IPS-NIHi7 (cell line): ENCODE results near the gene SGPL1.
"Not testable (repeated sequence)": the region's sequence is repeated elsewhere in the genome, so short reads cannot be mapped to it uniquely, and the experiment has no call there.

Experiments used
- DNase-seq: peaks from one replicate; pipeline ENCODE4 v3.0.0; 2012; ENCODE audit warnings: mixed read lengths; ENCODE audit errors: extremely low spot score

The SGPL1 gene

DNA sequence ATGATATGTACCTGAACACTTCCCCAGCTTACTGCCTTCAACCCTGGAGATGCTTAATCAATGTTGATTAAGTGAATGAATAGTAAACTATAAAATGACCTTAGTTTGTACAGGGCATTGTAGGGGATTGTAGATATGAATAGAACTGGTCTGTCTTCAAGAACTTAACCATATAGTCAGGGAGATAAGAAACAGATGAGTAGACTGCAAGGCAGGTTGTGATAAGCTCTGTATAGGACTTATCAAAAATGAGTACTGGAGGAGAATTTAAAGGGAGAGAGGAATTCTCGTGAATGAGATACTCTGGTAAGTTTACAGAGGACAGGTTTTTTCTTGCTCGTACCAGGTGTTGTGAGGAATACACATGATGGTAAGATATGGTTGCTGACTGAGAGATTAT lies 27.6 kb downstream of the SGPL1 start:
- DNase-seq = no peak

DNA sequence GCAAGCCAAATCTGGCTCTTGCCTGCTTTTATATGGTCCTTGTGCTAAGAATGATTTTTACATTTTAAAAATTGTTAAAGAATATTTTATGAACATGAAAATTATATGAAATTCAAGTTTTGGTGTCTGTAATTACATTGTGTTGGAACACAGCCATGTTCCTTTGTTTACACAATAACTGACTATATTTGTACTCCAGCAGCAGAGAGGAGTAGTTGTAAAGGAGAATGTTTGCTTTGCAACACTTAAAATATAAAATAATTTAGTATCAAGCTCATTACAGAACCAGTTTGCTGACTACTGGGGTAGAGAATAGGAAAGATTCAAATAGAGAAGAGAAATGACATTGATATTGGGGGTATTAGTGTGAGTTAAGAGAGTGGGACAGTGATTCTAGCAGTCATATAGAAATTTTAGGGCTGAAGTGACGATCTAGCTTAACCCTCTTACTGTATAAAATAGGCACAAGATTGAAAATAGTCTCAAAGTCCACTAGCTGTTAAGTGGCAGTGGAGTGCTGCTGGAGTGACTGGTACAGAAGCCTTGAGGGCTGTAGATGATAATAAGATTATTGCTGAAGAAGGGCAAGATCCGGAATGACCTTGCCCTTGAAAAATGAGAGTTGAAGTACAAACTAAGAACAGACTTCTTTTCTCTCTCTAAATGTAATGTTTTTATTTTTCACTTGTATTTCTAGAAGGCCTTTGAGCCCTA lies 28.2 kb downstream of the SGPL1 start:
- DNase-seq = no peak

DNA sequence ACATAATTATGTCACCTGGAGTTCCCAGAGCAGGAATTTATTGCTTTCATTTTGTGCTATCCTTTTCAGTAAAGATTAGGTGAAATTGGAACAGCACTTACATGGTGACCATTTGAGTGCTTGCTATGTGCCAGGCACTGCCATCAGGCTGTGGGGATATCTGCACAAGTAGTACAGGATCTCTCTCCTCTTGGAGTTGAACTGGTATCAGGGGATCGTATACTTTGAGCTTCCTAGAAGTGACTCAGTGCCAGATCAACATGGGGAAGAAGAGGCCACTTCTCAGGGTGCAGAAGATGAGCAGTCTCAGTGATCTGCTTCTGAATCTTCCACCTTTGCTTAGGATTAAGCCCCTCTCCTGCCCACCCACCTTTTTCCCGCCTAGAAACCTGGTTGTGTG lies 29.5 kb downstream of the SGPL1 start:
- DNase-seq = no peak

DNA sequence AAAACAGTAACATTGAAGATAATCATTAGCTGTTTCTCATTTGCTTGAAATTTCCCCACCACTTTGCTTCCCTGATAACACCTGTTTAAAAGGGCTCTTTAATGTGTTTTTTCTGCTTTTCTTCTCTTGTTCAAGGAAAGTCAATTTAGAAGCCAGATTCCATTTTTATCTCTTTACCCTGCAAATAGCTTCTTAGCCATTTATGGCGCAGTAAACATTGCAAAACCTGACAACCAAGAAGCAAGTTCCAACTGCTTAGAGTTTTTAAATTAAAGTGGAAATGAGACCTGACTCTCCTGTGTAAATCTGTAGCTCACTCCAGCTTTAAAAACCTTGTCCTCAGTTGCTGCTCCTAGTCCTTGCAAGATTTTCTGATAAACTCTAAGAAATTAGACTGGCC lies 30.1 kb downstream of the SGPL1 start:
- no peak for DNase-seq

DNA sequence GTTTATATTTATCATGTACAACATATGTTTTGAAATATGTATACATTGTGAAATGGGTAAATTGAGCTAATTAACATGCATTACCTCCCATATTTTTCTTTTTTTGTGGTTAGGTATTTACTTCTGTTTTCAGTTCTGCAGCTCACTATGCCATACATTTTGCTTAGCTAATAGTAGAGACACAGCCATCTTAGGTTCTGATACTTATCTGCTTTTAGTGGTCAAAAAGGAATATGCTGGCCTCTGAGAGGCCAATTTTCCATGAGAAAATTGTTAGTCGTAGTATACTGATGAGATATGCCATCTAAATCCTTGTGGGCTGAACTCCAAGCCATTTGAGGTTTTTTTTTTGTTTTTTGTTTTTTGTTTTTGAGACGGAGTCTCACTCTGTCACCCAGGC lies 31.0 kb downstream of the SGPL1 start:
- no peak for DNase-seq

DNA sequence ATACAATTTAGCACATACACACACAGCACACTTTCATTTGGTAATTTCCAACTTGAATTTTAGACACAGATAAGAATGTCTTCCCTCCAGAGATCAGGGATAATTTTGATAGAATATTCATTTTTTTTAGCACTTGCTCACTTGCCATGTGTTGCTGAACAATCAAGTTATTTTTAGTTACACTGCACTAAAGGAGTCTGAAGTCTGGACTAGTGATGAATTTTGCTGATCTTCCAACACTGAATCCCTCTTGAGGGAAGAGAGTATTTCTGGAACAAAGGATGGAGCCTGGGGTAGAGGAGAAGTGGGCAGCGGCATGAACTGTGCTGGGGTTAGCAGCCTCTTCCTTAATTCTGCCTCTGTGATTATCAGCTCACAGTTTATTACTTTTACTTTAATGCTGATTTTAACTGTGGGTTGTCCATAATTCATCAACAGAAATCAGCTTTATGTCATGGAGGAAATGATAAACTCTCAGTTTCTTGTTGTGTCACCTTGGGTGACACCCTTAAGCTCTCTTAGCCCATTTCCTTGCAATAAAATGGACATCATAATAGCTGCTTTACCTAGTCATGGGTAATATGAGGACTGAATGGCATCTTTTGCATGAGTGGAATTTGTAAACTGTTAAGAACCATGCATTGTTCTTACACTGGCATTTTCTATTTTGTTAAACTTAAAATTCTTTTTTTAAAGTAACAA lies 32.1 kb downstream of the SGPL1 start:
- DNase-seq = no peak

DNA sequence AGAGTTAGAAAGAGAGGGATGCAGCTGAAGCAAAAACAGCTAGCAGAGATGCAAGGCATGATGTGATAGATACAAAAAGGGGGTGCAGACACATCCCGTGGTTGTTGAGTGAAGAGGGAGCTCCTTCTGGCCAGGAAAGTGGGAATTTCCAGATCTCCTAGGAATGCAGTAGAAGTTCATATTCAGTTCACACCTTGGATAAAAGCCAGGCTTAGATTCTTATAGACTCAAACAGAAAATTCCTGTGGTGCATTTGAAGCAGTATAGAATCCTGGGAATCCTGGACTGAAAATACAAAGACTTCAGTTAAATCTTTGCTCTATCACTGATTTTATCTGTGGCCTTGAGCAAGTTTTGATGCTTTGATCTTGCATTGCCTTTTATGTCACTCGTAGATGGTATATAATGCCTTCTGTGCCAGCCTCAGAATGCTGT lies 33.9 kb downstream of the SGPL1 start:
- DNase-seq = no peak

DNA sequence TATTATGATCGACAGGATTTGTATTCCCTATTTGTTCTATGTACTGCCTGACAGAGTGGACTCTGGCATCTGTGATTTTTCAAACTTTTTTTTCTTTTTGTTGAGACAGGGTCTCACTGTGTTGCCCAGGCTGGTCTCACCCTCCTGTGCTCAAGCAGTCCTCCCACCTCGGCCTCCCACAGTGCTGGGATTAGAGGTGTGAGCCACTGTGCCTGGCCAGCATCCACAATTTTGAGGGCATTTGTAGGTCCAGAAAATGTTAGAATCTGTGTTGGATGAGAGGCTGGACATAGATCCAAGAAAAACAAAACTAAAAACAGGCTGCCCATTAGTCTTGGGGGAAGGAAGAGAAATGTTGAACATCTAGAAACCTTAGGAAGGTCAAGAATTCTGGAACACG lies 34.3 kb downstream of the SGPL1 start:
- DNase-seq = no peak

DNA sequence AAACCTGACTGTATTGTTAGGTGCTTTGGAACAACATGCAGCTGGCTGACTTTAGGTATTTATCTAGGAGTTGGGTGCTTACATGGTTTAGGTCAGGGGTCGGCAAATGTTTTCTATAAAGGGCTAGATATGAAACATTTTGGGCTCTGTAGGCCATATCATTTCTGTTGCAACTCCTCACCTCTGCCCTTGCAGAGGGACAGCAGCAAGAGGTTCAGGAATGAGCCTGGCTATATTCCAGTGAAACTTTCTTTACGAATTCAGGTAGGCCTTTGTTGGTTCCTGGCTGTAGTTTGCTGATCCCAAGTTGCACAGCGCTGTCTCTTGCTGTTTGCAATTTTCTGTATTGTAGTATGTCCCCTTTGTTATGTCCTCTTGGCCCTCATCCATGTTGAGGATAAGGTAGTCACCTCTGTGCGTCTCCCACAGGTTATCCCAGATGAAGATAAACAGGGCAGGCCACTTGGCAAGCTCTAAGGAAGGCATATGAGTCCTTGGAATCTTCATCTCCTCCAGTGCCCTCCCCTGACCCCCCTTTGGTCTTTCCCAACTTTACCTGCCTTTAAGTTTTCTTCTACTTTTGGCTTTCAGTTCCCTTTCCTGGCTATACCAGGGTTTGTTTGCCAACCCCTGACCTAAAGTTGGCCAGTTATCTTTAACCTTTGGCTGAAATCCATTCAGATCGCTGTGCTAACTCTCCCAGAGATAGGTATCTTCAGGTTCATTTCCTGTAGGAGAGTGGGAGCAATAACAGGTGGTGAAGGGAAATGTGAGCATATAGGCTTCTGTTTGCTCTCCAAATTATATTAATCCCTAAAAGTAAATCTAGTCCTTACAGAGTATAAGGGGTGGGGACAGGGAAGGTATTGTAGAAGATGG lies 36.1 kb downstream of the SGPL1 start:
- no peak for DNase-seq

DNA sequence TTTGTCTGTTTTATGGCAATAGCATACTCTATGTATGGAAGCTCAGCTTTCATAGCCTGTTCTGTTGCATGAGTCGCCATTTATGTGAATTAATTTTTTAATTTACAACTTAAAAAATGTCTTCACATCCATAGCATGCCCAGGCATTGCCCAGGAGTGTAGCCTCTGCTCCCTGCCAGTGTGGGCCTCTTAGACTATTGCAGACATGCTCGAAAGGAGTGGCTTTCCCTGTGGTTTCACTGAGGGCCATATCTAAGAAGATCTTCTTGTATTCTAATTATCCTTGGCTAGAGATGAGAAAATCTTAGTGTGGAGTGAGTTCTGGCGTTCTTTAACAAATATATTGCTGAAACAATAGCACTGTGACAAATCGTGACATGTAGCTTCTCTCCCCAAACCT lies 37.3 kb downstream of the SGPL1 start:
- no peak for DNase-seq

DNA sequence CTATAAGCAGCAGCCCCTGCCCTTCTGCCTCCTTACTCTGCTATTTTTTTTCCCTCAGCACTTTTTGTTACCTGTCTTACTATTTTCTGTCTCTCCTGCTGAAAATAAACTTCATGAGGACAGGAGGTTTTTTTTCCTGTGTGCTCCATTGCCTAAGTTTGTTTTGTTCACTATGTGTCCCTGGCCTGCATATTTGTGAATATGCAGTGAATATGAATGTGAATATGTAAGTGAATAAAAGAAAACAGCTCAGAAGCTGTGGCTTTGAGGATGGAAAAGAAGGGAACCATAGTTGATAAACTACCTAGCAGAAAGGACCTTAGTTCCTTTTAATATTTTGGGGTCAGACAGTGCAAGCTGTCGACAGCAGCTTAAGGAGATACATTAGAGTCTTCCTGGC lies 37.7 kb downstream of the SGPL1 start:
- DNase-seq = no peak

DNA sequence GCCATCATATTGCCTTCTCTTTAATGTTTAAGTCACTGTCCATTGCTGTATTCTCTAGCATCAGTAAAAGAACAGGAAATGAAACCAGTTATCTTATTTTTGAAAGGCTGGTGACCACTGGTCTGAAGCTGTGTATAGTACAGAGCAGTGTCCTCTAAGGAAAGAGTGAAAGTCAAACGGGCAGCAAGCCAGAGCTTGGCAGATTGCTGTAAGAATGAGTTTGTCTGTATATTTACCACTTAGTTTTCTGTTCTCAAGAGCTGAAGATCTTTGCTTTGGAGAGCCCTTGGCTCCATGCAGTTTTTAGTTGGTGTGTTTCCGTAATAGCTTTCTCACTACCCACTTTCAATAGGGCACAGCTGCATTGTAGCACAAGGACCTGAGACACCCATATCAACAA lies 40.7 kb downstream of the SGPL1 start:
- DNase-seq = no peak

DNA sequence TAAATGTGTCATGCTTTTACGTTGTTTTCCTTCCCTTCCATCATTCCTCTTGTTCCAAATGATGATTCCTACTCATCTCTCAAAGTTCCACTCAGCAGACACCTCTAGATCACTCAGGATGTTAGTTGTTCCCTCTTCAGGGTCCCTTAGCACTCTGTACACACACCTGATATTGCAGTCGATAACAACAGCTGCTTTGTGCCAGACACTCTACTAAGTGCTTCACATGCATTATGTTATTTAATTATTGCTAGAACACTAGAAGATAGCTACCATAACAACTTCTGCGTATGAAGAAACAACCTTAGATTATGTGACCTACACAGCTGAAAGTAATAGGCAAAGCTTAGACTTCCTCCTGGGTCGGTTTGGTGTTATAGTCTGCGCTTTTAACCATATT lies 43.0 kb downstream of the SGPL1 start:
- no peak for DNase-seq

DNA sequence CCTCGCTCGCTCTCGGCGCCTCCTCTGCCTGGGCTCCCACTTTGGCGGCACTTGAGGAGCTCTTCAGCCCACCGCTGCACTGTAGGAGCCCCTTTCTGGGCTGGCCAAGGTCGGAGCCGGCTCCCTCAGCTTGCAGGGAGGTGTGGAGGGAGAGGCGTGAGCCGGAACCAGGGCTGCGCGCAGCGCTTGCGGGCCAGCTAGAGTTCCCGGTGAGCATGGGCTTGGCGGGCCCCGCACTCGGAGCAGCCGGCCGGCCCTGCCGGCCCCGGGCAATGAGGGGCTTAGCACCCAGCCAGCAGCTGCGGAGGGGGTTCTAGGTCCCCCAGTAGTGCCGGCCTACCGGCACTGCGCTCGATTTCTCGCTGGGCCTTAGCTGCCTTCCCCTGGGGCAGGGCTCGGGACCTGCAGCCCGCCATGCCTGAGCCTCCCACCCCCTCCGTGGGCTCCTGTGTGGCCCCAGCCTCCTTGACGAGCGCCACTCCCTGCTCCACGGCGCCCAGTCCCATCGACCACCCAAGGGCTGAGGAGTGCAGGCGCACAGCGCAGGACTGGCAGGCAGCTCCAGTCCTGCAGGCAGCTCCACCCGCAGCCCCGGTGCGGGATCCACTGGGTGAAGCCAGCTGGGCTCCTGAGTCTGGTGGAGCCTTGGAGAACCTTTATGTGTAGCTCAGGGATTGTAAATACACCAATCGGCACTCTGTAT lies 45.9 kb downstream of the SGPL1 start:
- not testable (repeated sequence) for DNase-seq

DNA sequence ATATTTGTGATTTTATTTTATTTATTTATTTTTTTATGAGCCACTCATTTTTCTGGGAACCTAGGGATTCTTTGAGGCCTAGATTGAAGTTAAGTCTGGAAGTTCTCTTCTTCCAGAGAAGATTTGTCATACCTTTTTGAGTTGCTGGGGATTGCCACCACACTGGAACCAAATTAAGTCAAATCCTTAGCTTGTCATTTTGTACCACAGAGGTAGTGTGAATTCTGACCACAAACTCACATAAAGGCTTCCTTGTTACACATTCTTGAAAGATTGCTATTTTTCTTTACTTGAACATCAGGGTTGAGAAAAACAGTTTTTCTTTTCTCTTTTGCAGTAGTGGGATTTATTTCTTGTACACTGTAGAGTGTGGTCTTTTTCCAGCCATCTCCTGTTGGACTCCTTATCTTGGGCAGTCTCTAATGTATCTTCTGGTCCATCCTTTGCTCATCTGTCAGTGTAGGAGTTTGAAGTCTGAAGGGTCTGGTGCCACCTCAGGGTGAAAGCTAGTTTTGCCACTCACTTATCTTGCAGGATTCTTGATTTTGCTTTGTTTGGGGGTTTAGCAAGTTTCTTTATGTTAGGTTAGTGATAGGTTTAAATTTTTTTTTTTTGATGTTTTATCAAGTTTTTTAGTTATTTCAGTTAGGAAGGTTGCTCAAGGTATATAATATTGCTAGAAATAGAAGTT lies 47.9 kb downstream of the SGPL1 start:
- no peak for DNase-seq

DNA sequence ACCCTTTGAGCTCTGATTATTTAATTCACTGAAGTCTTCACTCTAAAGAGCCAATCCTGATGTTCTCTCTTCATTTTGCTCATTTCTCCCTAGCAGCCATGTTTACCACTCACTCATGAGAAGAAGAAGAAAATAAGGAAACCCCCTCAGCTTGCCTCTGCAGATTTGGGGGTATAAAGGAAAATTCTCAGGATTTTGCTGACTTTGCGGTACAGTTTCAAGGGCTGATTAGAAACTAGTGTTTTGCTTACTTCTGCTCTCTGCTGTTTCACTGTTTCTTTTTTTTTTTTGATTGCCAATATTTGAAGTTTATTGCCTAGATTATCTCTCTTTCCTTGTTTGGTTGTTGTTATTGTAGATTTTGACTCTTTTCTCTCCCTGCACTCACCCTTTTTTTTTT lies 49.2 kb downstream of the SGPL1 start:
- no peak for DNase-seq

DNA sequence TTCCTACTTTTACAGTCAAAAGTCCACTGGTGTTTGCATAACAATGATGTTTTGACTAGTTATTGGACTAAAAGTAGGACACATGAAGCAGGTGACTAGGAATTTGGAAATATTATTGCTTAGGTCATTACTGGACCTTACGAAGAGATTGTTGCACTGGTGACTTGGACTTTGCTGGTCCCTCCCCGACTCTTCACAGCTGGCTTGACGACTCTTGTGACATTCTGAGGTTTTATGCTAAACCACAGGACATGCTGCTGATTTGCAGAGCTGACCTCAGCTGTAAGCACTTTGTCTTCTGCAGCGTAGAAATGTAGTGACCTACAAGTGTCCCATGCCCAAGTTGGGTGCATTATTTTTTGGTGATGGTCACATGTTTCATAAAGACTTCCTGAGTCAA lies 50.7 kb downstream of the SGPL1 start:
- DNase-seq = no peak

DNA sequence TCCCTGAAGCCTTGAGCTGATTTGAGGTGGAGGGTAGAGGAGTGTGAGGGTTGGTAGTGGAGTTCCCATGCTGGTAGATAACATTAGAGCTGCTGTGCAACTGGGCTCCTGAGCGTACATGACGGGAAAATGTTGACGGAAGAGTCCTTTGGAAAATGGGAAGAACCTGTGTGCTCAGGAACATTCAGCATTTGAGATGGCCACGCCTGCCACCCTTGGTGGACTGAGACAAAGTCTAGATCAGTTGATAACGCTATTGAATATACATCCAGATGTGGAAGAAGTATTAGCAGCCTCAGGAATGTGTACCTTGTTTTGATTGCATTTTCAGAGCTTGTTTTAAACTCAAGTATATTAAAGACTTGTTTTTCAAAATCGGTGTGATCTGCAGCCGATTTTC lies 56.5 kb downstream of the SGPL1 start:
- DNase-seq = no peak

DNA sequence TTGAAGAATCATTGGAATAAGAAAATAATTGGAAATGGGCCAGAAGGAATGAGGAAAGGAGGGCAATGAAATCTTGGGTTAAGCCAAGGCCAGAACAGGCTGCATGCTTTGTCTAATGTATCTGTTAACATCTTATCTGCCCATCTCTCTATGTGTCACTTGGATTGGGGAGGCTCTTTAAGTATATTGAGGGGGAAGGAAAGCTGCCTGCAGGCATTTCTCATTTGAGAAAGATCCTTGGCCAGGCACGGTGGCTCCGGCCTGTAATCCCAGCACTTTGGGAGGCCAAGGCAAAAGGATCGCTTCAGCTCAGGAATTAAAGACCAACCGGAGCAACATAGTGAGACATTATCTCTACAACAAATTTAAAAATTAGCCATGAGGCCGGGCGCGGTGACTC lies 58.3 kb downstream of the SGPL1 start:
- DNase-seq = no peak

DNA sequence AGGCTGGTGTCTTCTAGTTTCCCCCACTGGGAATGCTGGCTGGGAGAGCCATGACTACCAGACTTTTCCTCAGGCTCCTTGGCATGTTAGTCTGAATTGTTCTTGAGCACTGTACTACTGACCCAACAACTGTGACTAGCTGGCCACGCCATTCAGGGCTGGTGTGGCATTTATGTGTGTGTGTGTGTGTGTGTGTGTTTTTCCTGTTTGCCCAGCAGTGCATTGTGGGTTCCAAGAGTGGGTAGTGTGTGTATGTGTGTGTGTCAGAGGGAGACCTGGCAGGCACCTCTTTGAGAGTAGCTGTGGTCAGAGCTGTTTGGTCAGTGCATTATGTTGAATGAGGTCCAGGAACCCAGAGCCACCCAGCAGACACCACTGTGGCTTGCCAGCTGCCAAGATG lies 63.5 kb downstream of the SGPL1 start:
- DNase-seq = no peak

DNA sequence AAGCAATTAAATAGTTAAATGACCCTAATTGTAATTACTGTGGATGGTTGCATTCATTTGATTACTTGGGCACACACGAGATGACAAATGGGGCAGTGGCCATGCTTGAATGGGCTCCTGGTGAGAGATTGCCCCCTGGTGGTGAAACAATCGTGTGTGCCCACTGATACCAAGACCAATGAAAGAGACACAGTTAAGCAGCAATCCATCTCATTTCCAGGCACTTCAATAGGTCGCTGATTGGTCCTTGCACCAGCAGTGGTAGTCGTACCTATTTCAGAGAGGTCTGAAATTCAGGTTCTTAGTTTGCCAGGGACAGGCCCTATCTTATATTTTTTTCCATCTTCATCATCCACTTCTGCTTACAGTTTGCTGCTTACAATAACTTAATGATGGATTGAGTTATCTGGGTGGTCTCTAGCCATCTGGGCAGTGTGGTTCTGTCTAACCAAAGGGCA lies 64.4 kb downstream of the SGPL1 start:
- peak; percentile 74 for DNase-seq
